WTC11 (cell line): Measurements from ENCODE around the gene WARS2.

Source experiments
- CBFB ChIP-seq: sonication (generic); formaldehyde crosslinking; IDR thresholded peaks from 2 replicates; pipeline ENCODE4 v1.8.1; 2022; ENCODE audit warnings: mild to moderate bottlenecking, low read depth, missing genetic modification reagents
- ESRRA ChIP-seq: sonication (generic); formaldehyde crosslinking; IDR thresholded peaks from 2 replicates; pipeline ENCODE4 v1.8.1; 2022; ENCODE audit warnings: mild to moderate bottlenecking, missing genetic modification reagents, borderline replicate concordance
- FOXP1 ChIP-seq: sonication (generic); formaldehyde crosslinking; IDR thresholded peaks from 2 replicates; pipeline ENCODE4 v1.8.0; 2022; ENCODE audit warnings: missing genetic modification reagents, mild to moderate bottlenecking, moderate library complexity, borderline replicate concordance
- NFYB ChIP-seq: sonication (generic); formaldehyde crosslinking; conservative IDR thresholded peaks from 2 replicates; pipeline ENCODE4 v1.8.0; 2022; ENCODE audit warnings: low read depth, missing genetic modification reagents
- TF ChIP-seq, protein P1 (sequence below): fragments of 200-600 bp; IDR thresholded peaks from 2 replicates; pipeline ENCODE4 v1.8.0; 2022; ENCODE audit warnings: antibody characterized with exemption
- TF ChIP-seq, protein P2 (sequence below): sonication (generic); formaldehyde crosslinking; IDR thresholded peaks from 2 replicates; pipeline ENCODE4 v1.8.1; 2023; ENCODE audit warnings: mild to moderate bottlenecking, missing genetic modification reagents, moderate library complexity
- TF ChIP-seq, protein P3 (sequence below): fragments of 250-450 bp; sonication (Bioruptor Pico); conservative IDR thresholded peaks from 2 replicates; pipeline ENCODE4 v1.9.0; 2021; ENCODE audit warnings: mild to moderate bottlenecking
- TF ChIP-seq, protein P4 (sequence below): fragments of 250-450 bp; sonication (Bioruptor Pico); IDR thresholded peaks from 2 replicates; pipeline ENCODE4 v1.9.0; 2021; ENCODE audit warnings: mild to moderate bottlenecking, borderline replicate concordance
- TF ChIP-seq, protein P5 (sequence below): sonication (generic); formaldehyde crosslinking; IDR thresholded peaks from 2 replicates; pipeline ENCODE4 v1.8.1; 2023; ENCODE audit warnings: mild to moderate bottlenecking, missing genetic modification reagents, moderate library complexity

DNA sequence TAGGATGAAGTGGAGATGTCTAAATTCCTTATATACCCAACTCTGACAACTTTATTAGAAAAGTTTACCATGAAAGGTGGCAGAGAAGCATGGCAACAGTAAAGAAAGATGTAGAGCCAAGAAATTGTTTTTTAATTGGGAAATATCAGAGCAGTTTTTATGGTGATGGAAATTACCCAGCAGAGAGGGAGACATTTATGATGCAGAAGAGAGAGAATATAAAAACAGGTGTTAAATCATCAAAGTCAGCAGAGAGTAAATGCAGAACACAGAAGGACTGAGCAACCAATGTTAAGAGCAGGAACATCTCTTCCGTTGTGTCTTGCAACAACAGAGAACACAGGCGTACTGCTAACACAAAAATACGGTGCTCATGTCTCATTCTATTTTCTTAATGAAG is 28.2 kb downstream of the WARS2 start:
- TF ChIP-seq, protein P1, sequence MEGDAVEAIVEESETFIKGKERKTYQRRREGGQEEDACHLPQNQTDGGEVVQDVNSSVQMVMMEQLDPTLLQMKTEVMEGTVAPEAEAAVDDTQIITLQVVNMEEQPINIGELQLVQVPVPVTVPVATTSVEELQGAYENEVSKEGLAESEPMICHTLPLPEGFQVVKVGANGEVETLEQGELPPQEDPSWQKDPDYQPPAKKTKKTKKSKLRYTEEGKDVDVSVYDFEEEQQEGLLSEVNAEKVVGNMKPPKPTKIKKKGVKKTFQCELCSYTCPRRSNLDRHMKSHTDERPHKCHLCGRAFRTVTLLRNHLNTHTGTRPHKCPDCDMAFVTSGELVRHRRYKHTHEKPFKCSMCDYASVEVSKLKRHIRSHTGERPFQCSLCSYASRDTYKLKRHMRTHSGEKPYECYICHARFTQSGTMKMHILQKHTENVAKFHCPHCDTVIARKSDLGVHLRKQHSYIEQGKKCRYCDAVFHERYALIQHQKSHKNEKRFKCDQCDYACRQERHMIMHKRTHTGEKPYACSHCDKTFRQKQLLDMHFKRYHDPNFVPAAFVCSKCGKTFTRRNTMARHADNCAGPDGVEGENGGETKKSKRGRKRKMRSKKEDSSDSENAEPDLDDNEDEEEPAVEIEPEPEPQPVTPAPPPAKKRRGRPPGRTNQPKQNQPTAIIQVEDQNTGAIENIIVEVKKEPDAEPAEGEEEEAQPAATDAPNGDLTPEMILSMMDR = no peak
- no peak for TF ChIP-seq CBFB
- no peak for TF ChIP-seq NFYB
- no peak for TF ChIP-seq ESRRA
- TF ChIP-seq, protein P2, sequence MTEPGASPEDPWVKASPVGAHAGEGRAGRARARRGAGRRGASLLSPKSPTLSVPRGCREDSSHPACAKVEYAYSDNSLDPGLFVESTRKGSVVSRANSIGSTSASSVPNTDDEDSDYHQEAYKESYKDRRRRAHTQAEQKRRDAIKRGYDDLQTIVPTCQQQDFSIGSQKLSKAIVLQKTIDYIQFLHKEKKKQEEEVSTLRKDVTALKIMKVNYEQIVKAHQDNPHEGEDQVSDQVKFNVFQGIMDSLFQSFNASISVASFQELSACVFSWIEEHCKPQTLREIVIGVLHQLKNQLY (CRISPR knock-in tag) = no peak
- TF ChIP-seq FOXP1 (CRISPR knock-in tag) = no peak
- TF ChIP-seq, protein P3, sequence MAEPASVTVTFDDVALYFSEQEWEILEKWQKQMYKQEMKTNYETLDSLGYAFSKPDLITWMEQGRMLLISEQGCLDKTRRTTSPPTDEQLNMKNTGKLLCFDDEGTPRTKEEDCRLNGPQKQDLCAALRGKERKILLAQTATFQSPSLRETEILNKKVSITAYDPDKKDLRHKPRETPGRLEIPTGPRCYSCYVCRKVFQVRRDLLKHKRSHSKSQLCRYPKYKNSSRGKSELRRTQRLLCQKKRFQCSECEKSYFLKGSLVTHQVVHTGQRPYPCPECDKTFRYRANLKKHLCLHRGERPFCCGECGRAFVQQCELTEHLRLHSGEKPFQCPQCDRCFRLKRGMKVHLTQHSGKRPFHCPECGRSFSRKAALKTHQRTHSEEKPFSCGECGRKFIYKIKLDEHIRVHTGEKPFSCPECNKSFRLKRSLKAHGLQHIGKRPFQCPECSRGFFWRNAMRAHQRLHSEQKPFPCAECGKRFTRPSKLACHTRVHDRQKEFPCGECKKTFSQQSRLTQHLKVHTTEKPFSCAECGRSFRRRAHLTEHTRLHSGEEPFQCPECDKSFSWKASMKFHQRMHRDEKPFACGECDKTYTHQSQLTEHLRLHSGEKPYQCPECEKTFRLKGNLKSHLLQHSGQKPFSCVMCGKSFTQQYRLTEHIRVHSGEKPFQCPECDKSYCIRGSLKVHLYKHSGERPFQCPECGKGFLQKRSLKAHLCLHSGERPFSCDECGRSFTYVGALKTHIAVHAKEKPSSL (CRISPR knock-in tag) = no peak
- TF ChIP-seq, protein P4, sequence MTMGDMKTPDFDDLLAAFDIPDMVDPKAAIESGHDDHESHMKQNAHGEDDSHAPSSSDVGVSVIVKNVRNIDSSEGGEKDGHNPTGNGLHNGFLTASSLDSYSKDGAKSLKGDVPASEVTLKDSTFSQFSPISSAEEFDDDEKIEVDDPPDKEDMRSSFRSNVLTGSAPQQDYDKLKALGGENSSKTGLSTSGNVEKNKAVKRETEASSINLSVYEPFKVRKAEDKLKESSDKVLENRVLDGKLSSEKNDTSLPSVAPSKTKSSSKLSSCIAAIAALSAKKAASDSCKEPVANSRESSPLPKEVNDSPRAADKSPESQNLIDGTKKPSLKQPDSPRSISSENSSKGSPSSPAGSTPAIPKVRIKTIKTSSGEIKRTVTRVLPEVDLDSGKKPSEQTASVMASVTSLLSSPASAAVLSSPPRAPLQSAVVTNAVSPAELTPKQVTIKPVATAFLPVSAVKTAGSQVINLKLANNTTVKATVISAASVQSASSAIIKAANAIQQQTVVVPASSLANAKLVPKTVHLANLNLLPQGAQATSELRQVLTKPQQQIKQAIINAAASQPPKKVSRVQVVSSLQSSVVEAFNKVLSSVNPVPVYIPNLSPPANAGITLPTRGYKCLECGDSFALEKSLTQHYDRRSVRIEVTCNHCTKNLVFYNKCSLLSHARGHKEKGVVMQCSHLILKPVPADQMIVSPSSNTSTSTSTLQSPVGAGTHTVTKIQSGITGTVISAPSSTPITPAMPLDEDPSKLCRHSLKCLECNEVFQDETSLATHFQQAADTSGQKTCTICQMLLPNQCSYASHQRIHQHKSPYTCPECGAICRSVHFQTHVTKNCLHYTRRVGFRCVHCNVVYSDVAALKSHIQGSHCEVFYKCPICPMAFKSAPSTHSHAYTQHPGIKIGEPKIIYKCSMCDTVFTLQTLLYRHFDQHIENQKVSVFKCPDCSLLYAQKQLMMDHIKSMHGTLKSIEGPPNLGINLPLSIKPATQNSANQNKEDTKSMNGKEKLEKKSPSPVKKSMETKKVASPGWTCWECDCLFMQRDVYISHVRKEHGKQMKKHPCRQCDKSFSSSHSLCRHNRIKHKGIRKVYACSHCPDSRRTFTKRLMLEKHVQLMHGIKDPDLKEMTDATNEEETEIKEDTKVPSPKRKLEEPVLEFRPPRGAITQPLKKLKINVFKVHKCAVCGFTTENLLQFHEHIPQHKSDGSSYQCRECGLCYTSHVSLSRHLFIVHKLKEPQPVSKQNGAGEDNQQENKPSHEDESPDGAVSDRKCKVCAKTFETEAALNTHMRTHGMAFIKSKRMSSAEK (CRISPR knock-in tag) = no peak
- TF ChIP-seq, protein P5, sequence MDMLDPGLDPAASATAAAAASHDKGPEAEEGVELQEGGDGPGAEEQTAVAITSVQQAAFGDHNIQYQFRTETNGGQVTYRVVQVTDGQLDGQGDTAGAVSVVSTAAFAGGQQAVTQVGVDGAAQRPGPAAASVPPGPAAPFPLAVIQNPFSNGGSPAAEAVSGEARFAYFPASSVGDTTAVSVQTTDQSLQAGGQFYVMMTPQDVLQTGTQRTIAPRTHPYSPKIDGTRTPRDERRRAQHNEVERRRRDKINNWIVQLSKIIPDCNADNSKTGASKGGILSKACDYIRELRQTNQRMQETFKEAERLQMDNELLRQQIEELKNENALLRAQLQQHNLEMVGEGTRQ (CRISPR knock-in tag) = no peak
